ENCODE measurements around the gene NUB1.

DNA sequence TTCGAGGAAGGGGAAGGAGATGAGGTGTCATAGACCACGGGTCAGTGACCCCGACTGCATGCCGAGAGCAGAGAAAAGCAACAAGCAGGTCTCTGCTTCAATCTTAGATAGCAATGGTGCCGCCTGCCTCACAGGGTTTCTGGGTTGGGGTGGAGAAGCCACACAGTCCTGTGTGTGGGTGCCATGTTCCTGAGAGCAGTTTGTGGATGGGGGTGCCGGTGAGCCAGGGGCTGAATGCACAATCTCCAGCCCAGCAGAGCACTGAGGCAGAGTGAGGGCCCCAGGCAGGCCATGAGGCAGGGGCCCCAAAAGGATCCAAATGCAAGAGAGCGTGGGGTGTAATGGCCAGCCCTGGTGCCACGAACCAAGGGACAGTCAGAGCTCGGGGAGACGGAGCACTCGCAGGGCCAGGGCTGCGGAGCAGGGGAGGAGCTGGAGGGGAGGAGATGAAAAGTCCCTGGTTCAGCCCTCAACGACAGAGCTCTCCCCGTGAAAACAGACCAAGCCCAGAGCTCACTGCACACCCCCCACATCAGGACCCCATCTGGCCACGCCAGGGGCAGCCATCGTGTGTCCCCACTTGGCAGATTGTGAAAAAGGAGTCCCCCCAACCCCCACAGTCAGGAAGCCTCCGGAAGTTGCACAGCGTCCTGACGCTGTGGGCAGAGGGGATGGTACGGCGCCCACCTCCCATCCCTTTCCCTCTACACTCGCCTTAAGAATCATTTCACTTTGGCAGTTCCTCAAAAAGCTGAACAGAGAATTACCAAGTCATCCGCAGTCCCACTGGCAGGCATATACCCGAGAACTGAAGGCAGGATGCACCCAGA lies 48.4 kb downstream of the NUB1 start:
- TF ChIP-seq CTCF (IDR thresholded peaks at IDR 0.05): no peak
- no peak for TF ChIP-seq EP300 (IDR thresholded peaks at IDR 0.05)
- no peak for TF ChIP-seq POLR2A (IDR thresholded peaks at IDR 0.05)
- no peak for TF ChIP-seq POLR2AphosphoS5 (IDR thresholded peaks at IDR 0.05)
